Kidney capillary endothelial cell (primary cell): Measurements from ENCODE around the gene IFT43.

Source experiments
- DNase-seq: peaks from one replicate; pipeline ENCODE4 v3.0.0-alpha.2; 2018; ENCODE audit warnings: low spot score

IFT43 gene

GRCh38 chr14:76015668-76016067 is 30.1 kb downstream of the IFT43 start:
- no peak for DNase-seq

GRCh38 chr14:76019676-76020075 is 34.1 kb downstream of the IFT43 start:
- no peak for DNase-seq

GRCh38 chr14:76022991-76023390 is 37.4 kb downstream of the IFT43 start:
- DNase-seq = no peak

- no peak for DNase-seq
Observed at GRCh38 chr14:76023757-76024156, 38.2 kb downstream of the IFT43 start.

GRCh38 chr14:76024211-76024907 is 38.8 kb downstream of the IFT43 start:
- no peak for DNase-seq

- DNase-seq = no peak
Observed at GRCh38 chr14:76034566-76034965, 49.0 kb downstream of the IFT43 start.

GRCh38 chr14:76040704-76041103 is 55.1 kb downstream of the IFT43 start:
- no peak for DNase-seq

- DNase-seq = no peak
Observed at GRCh38 chr14:76045773-76046172, 60.2 kb downstream of the IFT43 start.

- no peak for DNase-seq
Observed at GRCh38 chr14:76050250-76050649, 64.7 kb downstream of the IFT43 start.

- peak; percentile 63 for DNase-seq
Observed at GRCh38 chr14:76050797-76051392, 65.3 kb downstream of the IFT43 start.

- no peak for DNase-seq
Observed at GRCh38 chr14:76051717-76052465, 66.3 kb downstream of the IFT43 start.

GRCh38 chr14:76053572-76054355 is 68.2 kb downstream of the IFT43 start:
- DNase-seq = no peak

GRCh38 chr14:76055330-76055729 is 69.8 kb downstream of the IFT43 start:
- no peak for DNase-seq

GRCh38 chr14:76056128-76056527 is 70.6 kb downstream of the IFT43 start:
- no peak for DNase-seq

- no peak for DNase-seq
Observed at GRCh38 chr14:76057914-76058313, 72.4 kb downstream of the IFT43 start.

GRCh38 chr14:76063327-76063726 is 77.8 kb downstream of the IFT43 start:
- no peak for DNase-seq

- no peak for DNase-seq
Observed at GRCh38 chr14:76065519-76065918, 80.0 kb downstream of the IFT43 start.

- DNase-seq = no peak
Observed at GRCh38 chr14:76067536-76067935, 82.0 kb downstream of the IFT43 start.

GRCh38 chr14:76073717-76074116 is 88.2 kb downstream of the IFT43 start:
- no peak for DNase-seq

- peak; percentile 4 for DNase-seq
Observed at GRCh38 chr14:76077340-76077739, 91.8 kb downstream of the IFT43 start.

GRCh38 chr14:76078501-76078900 is 92.9 kb downstream of the IFT43 start:
- DNase-seq = no peak

- DNase-seq = no peak
Observed at GRCh38 chr14:76080025-76080424, 94.5 kb downstream of the IFT43 start.
